ENCODE measurements around the gene PSMB5. TPM values are rescaled to one million over a fixed set of nuclear protein-coding genes. Genes with fewer than 3 reads are reported as not detected.
"Not testable (repeated sequence)": the region's sequence is repeated elsewhere in the genome, so short reads cannot be mapped to it uniquely, and the experiment has no call there.

The PSMB5 gene
- polyA plus RNA-seq, 12 donors = 111 to 238 (median 212) TPM; not detected in 1

DNA sequence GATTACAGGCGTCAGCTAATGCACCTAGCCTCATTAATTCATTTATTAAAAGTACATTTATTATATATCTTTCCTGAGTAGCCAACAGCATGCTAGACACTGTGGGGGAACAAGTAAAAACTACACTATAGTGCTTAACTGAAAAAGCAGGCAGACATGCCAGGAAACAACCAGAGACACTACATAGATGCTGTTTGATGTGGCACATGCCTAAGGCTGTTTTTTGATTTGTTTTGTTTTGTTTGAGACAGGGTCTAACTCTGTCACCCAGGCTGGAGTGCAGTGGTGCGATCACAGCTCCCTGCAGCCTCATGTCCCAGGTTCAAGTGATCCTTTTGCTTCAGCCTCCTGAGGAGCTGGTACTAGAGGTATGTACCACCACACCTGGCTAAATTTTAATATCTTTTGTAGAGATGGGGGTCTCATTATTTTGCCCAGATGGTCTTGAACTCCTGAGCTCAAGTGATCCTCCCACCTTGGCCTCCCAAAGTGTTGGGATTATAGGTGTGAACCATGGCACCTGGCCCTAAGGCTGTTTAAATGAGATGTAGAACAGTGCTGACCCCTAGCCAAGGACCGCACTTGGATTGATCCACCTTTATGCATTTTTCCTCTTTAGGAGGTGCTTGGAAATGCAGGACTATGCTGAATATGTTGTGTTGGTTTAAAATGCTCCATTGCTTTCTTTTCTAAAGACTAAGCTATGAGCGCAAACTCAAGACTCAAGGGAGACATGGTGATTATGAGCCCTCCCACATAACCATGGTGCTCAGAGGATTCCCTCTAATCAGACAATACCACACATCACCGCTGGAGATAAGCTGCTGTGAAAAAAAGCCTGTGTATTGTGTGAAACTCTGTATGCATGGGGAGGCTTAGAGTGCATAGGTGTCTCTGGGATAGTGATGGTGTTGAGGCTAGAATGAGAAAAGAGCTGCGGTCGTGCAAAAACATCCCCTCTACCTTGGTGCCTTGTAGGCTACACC lies 14.3 kb downstream of the PSMB5 start:
- DNase-seq = no peak

DNA sequence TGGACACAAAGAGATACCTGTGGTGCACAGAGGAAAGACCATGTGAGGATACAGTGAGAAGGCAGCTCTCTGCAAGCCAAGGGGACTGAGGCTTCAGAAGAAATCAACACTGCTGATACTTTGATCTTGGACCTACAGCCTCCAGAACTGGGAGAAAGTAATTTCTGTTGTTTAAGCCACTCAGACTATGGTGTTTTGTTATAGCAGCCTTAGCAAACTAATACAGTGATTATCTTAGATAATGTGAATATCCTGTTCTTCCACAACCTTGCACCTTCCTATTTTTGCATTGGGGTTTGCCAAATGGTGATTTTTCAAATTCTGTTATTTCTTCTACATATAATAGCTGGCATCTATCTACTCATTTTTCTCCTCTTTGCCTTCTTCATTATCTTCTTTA lies 16.6 kb downstream of the PSMB5 start:
- DNase-seq = no peak

DNA sequence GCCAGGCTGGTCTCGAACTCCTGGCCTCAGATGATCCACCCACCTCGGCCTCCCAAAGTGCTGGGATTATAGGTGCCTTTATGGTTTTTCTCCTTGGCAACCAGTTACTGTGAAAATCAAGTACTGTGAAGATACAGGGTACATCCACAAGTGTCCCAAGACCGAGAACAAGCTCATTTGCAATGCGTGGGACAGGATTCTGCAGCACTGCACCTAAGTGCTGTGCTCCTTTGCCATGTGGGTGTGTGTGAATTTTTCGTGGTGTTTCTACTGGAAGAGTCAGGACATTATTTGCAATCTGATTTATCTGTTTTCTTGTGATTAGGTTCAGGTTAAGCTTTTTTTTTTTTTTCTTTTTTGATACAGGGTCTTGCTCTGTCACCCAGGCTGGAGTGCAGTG lies 17.6 kb downstream of the PSMB5 start:
- no peak for DNase-seq

GRCh38 chr14:23015618-23016017 lies 19.1 kb downstream of the PSMB5 start:
- DNase-seq = no peak

DNA sequence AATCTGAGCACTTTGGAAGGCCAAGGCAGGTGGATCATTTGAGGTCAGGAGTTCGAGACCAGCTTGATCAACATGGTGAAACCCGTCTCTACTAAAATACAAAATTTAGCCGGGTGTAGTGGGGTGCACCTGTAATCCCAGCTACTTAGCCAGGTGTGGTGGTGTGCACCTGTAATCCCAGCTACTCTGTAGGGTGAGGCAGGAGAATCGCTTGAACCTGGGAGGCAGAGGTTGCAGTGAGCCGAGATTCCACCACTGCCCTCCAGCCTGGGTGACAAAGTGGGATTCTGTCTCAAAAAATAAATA lies 21.0 kb downstream of the PSMB5 start:
- DNase-seq = not testable (repeated sequence)

DNA sequence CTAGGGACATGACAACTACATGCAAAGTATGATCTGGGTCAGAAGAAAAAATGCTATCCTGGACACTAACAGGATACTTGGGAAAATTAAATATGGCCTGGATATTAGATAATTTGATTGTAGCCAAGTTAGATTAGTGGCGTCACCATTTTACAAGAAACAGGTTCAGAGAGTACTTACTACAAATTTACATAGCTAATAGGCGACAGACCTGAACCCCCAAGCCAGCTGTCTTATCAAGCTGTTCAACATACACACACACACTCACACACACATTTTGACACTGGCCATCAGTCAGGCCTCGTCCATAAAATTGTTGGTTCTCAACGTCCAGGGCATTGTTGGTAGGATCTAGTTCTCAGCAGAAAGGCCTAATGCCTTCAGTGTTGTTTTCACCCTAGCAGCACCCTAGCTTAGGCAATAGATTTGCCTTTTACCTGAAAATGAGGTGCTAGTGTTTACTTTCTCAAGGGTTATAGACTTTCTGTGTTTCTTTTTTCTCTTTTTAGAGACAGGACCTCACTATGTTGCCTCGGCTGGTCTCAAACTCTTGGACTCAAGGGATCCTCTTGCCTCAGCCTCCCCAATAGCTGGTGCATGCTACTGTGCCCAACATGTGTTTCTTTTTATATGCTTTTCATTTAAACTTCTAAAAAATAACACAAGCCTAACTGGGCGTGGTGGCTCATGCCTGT lies 21.5 kb downstream of the PSMB5 start:
- DNase-seq = no peak

DNA sequence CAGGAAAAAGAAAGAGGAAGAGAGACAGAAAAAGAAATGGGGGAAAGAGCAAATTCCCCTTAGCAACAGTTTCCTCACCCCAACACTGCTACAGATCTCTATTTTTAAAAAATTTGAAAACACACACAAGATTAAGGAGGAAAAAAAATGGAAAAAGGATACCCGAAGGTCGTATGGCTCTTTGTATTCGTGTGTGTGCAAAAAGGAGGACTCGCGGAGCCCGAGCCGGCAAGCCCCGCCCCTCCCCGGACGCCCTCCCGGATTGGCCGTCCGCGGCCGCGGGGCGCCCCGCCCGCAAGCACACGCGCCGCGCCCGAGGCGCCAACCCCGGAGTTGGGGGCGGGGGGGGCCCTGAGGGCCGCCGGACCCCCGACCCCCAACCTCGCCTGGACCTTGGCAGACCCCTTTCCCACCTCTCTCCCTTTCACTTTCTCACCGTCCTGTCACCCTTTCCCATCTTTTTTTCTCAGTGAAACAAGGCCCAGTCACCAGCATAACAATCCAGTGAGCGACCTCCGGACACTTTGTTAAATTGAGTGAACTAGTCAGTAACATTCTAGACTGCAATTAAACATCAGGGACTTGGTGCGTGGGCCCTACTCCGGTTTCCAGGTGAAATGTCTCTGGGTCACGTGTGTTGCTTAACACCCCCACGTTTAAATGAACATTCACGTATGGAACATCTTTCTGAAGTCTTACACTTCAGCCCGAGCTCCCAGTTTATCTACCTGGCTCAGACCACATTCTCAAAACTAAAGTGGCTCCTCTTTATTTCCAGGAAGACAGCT lies 24.6 kb downstream of the PSMB5 start, which contains the start of gene C14orf93:
TSS of gene C14orf93 (minus strand) at position 205 of the 788 bp plus-strand sequence. CDS start 11,120 bp downstream, outside the sequence.
- peak; percentile 79 for DNase-seq

DNA sequence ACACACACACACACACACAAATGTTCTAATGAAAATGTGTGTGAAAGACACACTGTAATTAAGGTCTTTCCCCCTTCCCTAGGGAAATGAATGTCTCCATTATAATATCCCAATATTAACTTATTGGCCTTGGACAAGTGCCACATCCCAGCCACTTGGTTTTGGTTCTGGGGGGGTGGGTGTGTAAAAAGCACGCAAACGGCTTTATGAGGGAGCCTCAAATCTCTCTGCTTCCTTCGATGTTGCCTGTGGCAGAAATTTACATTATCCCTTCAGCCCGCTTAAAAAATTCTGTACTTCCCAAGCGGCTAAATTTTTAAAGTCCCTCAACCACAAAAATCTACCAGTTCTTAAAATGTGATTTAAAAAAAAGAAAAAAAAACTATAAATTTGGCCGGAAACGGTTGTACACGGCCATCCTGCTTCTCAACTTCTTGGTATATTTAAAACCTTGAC lies 25.2 kb downstream of the PSMB5 start:
- no peak for DNase-seq

DNA sequence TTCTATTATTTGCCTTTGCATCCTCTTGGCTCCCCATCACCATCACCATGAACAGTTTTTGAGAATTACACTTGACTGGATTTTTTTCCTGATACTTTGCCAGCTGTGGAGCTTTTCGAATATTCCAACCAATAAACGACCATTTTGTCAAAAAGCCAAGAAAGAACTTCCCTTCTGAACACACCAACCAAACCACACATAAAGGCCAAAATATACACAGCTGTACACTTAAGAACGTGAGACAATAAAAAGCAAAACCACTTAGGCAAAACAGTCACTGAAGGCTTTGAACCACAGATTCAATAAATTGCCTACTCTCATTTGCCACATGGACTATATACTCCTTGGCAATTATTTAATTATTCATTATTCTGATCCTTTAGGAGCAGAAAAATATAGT lies 25.9 kb downstream of the PSMB5 start:
- DNase-seq = no peak

DNA sequence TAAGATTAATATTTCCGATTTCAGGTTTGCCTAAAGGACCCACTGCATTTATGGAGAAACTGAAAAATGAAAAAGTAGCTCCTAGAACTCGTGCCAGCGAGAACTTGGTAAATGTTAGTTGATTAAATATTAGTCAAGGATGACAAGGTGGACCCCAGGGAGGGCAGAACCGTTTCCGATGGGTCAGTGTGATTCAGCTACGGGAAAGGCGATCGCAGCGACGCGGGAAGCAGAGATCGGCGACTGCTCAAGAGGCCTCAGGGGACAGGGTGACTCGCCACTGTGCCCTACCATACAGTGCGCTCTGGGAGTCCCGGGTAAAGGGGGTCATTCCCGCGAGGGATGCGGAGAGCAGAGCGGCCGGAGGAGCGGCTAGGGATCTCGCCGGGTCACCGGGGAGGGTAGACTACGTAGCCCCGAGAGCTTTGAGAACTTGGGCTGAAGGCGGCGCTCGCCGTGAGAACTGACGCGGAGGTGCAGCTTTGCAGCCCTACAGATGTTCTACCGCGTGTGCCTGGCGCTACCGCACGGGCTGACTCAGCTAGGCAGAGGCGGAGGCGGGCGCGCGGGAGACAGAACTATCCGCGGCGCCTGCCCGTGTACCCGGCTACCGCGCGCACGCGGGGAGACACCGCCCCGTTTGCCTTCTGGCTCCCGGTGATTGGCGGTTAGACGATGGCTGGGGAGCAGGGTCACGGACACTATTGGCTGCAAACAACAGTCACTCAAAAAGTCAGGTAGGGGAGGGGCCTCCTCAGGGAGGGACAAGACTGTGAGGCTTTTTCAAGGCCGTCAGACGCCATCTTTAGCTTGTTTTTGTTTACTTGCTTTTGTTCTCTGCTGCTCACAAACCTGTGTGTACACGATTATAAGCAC lies 27.9 kb downstream of the PSMB5 start:
- DNase-seq = peak; percentile 97

- DNase-seq = no peak
Observed at GRCh38 chr14:23006188-23006534, 28.5 kb downstream of the PSMB5 start.

DNA sequence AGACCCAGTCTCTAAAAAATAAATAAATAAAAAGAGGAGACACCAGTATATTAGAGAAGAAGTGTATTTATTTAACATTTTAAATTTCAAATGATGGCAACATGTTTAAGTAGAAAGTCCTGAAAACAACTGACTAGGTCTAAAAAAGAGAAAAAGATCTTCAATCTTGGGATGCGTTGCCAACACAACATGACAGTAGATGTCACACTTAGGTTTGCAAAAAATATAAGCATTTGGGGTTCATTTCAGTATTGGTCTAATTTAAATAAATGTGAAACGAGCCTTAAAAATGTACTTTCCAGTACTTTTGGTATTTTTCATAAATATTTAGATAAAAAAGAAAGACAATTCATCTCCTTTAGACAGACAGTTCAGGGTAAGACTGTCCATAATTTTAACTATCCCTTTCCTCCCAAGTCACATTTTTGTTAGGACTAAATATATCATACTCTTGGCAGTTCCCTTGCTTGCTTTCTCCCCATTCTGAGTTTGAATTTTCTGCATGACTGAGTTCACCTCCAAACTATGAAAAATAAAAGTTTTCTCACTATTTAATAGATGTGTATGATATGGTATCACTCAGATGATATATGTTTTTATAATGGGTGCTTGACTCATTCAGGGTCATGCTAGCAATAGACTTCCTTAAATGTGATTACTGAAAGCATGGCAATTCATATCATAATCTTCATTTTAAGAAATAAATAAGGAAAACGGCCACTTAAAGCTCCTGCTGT lies 29.1 kb downstream of the PSMB5 start:
- DNase-seq = no peak

DNA sequence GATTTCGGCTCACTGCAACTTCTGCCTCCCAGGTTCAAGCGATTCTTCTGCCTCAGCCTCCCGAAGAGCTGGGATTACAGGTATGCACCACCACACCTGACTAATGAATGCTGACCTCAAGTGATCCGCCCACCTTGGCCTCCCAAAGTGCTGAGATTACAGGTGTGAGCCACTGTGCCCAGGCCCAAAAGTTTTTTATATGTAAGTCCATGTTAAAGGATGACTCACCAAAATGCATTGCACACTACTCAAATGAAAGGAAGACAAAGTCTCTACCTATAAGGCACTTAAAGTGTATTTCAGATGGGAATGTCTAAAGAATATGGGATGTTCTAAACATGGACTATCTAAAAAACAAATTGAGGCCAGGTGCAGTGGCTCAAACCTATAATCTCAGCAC lies 30.4 kb downstream of the PSMB5 start:
- DNase-seq = not testable (repeated sequence)

DNA sequence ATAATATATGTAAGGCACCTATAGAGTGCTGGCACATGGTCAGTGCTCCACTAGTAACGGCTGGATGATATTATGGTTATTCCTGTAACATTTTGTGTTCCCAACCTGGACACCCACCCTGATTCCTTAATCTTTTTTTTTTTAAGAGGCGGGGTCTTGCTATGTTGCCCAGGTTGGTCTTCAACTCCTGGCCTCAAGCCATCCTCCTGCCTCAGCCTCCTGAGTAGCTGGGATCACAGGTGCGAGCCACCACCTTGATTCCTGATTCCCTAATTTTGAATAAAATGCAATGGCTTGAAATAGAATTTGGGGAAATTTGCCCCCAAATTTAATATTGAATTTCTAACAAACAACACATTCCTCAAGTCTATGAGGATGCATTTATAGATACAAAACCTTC lies 32.1 kb downstream of the PSMB5 start:
- DNase-seq = no peak

DNA sequence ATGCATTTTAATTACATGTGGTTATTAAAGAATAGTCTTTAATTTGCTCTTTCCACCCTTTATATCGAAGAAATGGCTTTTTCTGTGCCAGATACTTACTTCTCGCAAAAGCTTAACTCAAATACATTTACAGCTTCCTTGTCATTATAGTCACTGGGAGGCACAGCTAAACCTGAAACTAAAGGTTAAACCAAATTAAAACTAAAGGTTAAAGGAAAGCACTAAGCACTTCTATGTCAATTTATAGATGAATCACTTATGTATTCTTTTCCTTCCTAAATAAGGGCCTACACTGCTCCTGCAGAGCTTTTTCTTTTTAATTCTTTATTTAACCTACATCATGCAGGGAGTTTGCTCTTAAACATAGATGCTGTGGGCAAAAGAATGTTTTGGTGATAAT lies 33.8 kb downstream of the PSMB5 start:
- no peak for DNase-seq

GRCh38 chr14:22998329-22999012 lies 36.2 kb downstream of the PSMB5 start:
- DNase-seq = no peak

DNA sequence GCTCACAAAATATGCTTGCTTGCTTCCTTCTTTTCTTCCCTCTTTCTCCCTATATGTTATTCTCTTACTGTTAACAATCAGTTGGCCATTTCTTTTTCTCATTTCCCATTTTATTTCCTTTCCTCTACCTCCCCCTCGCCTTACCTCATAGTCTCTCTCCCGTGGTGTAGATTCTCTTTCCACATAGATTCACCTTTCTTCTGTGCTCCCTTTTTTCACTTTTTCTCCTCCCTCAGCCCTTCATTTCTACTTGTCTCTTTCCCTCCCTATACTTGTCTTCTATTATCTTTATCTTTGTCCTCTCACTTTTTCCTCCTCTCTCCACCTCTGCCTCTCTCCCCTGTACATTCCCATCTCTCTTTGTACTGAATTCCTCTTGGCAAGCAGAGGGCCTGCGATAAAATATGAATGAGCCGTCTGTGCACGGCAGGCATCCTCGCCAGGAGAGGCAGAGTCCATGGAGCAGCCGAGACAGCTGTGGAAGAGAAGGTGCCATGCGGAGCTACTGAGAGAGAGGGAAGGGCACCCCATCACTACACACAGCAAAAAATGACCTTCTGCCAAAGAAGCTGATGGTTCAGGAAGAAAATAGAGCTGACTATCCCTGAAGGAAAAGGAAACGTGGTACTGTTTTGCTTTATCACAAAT lies 36.9 kb downstream of the PSMB5 start:
- DNase-seq = no peak

DNA sequence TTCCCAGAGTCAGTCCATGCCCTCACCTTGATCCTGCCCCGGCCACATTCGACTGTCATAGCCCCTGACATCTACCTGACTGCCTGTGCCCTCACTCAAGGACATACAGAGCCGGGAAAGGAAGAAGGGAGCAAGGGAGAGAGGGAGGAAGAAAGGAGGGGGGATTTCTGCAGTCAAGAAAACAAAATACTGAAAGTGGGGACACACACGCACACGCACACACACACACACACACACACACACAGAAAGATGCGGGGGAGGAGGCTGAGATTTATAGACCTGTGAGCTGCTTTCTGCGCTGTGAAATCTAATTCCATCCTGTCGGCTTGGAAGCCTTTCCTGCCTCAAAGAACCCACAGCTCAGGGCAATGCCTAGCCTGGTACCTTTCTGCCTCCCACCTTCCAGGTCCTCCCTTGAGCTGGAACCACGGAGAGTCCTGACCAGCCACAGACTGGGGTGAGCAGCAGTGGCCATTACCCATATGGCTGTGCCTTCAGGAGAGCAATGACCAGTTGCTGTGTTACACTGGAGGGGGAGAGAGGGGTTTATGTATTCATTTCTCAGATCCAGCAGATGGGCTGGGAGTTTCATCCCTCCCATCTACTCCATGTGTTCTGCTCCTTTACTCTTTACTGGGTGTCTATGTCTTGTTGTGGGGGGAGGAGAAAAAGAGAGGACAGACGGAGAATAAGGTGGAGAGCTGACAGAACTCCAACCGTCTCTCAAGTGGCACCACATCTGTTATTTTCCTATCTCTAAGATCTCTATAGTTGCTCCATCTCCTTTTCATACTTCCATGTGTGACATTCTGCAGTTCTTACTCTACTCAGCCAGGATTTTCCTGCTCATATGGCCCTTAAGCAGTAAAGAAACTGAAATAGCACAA lies 37.7 kb downstream of the PSMB5 start:
- no peak for DNase-seq

Data from muscle of arm (tissue), 12 donors.